Measurements from ENCODE around the gene NCOA3.

NCOA3 gene

GRCh38 chr20:47598911-47599744 lies 97.4 kb downstream of the NCOA3 start:
- no peak for DNase-seq (ENCODE audit: low read depth)

- no peak for DNase-seq (ENCODE audit: low read depth)
These were observed 99.4 kb downstream of the NCOA3 start for GRCh38 chr20:47600967-47601547.

GRCh38 chr20:47603260-47603659 lies 101.6 kb downstream of the NCOA3 start:
- DNase-seq (ENCODE audit: low read depth): no peak

- no peak for DNase-seq (ENCODE audit: low read depth)
These were observed 104.2 kb downstream of the NCOA3 start for GRCh38 chr20:47605673-47606413.

GRCh38 chr20:47606414-47606982 lies 104.8 kb downstream of the NCOA3 start:
- no peak for DNase-seq (ENCODE audit: low read depth)

- no peak for DNase-seq (ENCODE audit: low read depth)
These were observed 105.4 kb downstream of the NCOA3 start for GRCh38 chr20:47606983-47607613.

GRCh38 chr20:47609001-47609400 lies 107.3 kb downstream of the NCOA3 start:
- no peak for DNase-seq (ENCODE audit: low read depth)

- peak; percentile 59 for DNase-seq (ENCODE audit: low read depth)
These were observed 108.7 kb downstream of the NCOA3 start for GRCh38 chr20:47610247-47610944.

- no peak for DNase-seq (ENCODE audit: low read depth)
These were observed 109.2 kb downstream of the NCOA3 start for GRCh38 chr20:47610945-47611250.

- DNase-seq (ENCODE audit: low read depth): no peak
These were observed 110.1 kb downstream of the NCOA3 start for GRCh38 chr20:47611785-47612184.

- DNase-seq (ENCODE audit: low read depth): no peak
These were observed 111.0 kb downstream of the NCOA3 start for GRCh38 chr20:47612670-47613069.

- DNase-seq (ENCODE audit: low read depth): no peak
These were observed 113.1 kb downstream of the NCOA3 start for GRCh38 chr20:47614703-47615309.

GRCh38 chr20:47618479-47618878 lies 116.8 kb downstream of the NCOA3 start:
- no peak for DNase-seq (ENCODE audit: low read depth)

GRCh38 chr20:47620808-47621805 lies 119.4 kb downstream of the NCOA3 start:
- DNase-seq (ENCODE audit: low read depth): no peak

GRCh38 chr20:47622118-47622665 lies 120.5 kb downstream of the NCOA3 start:
- DNase-seq (ENCODE audit: low read depth): no peak

GRCh38 chr20:47623206-47623605 lies 121.5 kb downstream of the NCOA3 start:
- no peak for DNase-seq (ENCODE audit: low read depth)

- DNase-seq (ENCODE audit: low read depth): no peak
These were observed 125.9 kb downstream of the NCOA3 start for GRCh38 chr20:47627540-47627939.

GRCh38 chr20:47629907-47630306 lies 128.2 kb downstream of the NCOA3 start:
- DNase-seq (ENCODE audit: low read depth): no peak

- DNase-seq (ENCODE audit: low read depth): no peak
These were observed 129.4 kb downstream of the NCOA3 start for GRCh38 chr20:47631078-47631477.

- DNase-seq (ENCODE audit: low read depth): no peak
These were observed 133.6 kb downstream of the NCOA3 start for GRCh38 chr20:47635256-47635655.

Data from activated T-cell treated with anti-CD3 and anti-CD28 coated beads for 48 hours (primary cell).